ENCODE measurements around the gene IER2. TPM values are rescaled to one million over a fixed set of nuclear protein-coding genes. Genes with fewer than 3 reads are reported as not detected.
A peak's percentile ranks its signal among the peaks of the same experiment; 100 is the strongest.

The IER2 gene
- total and polyA plus RNA-seq, 2 of the 4 experiments (the other 2 are of a cell fraction) = 7.7 to 102 TPM

DNA sequence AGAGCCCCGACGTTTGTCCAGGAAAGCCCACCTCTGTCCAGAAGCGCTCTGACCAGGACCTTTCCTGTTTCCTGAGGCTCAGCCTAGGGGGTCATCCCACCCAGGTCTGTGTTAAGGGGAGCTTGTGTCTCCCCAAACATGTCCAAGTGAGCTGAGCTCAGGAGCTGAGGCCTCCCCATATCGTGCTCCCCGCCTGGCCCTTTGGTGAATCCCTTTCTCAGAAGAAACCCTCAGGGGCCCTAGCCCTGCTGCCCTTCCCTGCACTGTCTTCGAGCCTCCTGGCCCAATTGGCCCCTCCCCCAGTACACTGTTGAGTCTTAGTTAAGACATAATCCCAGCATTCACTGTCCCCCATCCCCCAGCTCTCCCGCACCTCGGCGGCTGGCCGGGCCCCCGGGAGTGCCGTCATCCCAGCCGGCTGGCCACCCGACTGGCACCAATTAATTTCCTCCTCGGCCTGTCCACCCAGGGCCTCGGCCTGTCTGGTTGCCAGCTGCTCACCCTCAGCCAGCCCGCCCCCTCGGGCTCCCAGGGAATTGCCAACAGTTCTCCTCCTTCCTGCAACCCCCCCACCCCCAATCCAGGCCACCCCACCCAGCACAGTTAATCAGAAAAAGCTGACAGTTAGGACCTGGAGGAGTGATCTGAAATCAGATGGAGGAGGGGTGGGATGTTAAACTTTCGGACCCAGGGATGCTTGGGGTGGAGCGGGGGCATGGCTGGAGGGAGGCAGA lies 13.6 kb downstream of the IER2 start:
- H2BK5ac ChIP-seq (ENCODE audit: low read depth, low read length, poor library complexity, severe bottlenecking) = peak overlapping the region; percentile 96
- H3K56ac ChIP-seq (ENCODE audit: extremely low read depth, insufficient read depth, low read length) = peak overlapping the region; percentile 96
- dilution Hi-C loops (cut with HindIII; ENCODE audit: low sequenced_read_pairs, unreplicated experiment) (no loop called here), intact Hi-C loops (cut with micrococcal nuclease) (loop anchor here (1.0 to 5.0 kb wide), 2 partner anchors 8 to 44 kb away; no protein-coding TSS in a partner anchor), in situ Hi-C loops (cut with MboI; ENCODE audit: low sequenced_read_pairs) (no loop called here)
- ATAC-seq (ENCODE audit: low read depth) = peak; percentile 53
- peak overlapping the region; percentile 93 for H4K91ac ChIP-seq (ENCODE audit: insufficient read depth, low read depth, low read length)
- peak overlapping the region; percentile 80 for H3K4me2 ChIP-seq (ENCODE audit: low read depth, low read length)
- 0% methylated on average over 7 of the region's 20 CpGs; no CpG with 5 or more reads in 1 of the 2 experiments for WGBS, 2 experiments (ENCODE audit: extremely low coverage in 2 of 2, insufficient read length in 1 of 2)
- peaks cover 3% of the 10 kb centered on the region; the same call in 1 of the 2 replicates for H3K9me1 ChIP-seq (ENCODE audit: insufficient read depth, low read length)
- H3K14ac ChIP-seq (replicated peaks; ENCODE audit: low read depth, low read length) = peak overlapping the region; percentile 97
- peaks cover 28% of the 10 kb centered on the region for H3K4me1 ChIP-seq (ENCODE audit: control insufficient read depth, insufficient read depth, low read length)
- peak overlapping the region; percentile 99 for H2AK9ac ChIP-seq (replicated peaks; ENCODE audit: low read depth, low read length, poor library complexity)
- H2AFZ ChIP-seq (replicated peaks; ENCODE audit: low read length, poor library complexity) = peak overlapping the region; percentile 89
- H3K4me3 ChIP-seq (ENCODE audit: insufficient read depth, low read depth, low read length) = no peak overlapping the region
- H3K9me3 ChIP-seq (ENCODE audit: control insufficient read depth, insufficient read depth, low read length) = no peaks in the 10 kb centered on the region
- peak overlapping the region; percentile 99; the same call in 2 of the 3 replicates for H2BK15ac ChIP-seq (ENCODE audit: low read depth, low read length)
- DNase-seq = peak; percentile 83
- peak overlapping the region; percentile 71 for H3K9ac ChIP-seq (ENCODE audit: low read depth, low read length)
- H2BK120ac ChIP-seq (ENCODE audit: low read depth, low read length) = peak overlapping the region; percentile 99
- H4K20me1 ChIP-seq (ENCODE audit: insufficient read depth, low read length) = no peaks in the 10 kb centered on the region
- peak overlapping the region; percentile 87 for H3K18ac ChIP-seq (ENCODE audit: low read depth, low read length)
- H2BK20ac ChIP-seq (ENCODE audit: low read depth, low read length) = peak overlapping the region; percentile 97
- H3K4ac ChIP-seq (ENCODE audit: low read depth, low read length) = peak overlapping the region; percentile 99
- H4K8ac ChIP-seq (ENCODE audit: low read depth in 2 of 2, low read length in 2 of 2) = peak overlapping the region; percentile 93 to 96
- no TSS peak for BruUV-seq (replicated peaks)
- H4K5ac ChIP-seq (ENCODE audit: low read depth, low read length) = peak overlapping the region; percentile 94
- CTCF ChIA-PET = interaction anchor here (0.9 kb wide), 1 partner anchor 99 kb away, joined by 3 read pairs; no protein-coding TSS in a partner anchor
- peaks cover 0 to 41% of the 10 kb centered on the region in 2 experiments; a peak in 2 of 4 replicates for H3K79me1 ChIP-seq (ENCODE audit: low read depth in 1 of 2, low read length in 2 of 2)
- POLR2A ChIA-PET (ENCODE audit: unreplicated experiment) = interaction anchor here (0.6 to 1.4 kb wide), 3 partner anchors 10 to 11 kb away, joined by 3 to 4 read pairs (median 4); no protein-coding TSS in a partner anchor
- no peaks in the 10 kb centered on the region for H3K27me3 ChIP-seq (ENCODE audit: control insufficient read depth, insufficient read depth, low read length)
- H2AK5ac ChIP-seq (ENCODE audit: low read depth, low read length) = peak overlapping the region; percentile 98
- H3K23ac ChIP-seq (ENCODE audit: low read depth, low read length) = peak overlapping the region; percentile 94
- peak overlapping the region; percentile 98 for H3K27ac ChIP-seq (ENCODE audit: insufficient read depth, low read length)
- H3K36me3 ChIP-seq (ENCODE audit: control insufficient read depth, insufficient read depth, low read length) = no peaks in the 10 kb centered on the region
- TF ChIP-seq BHLHE40 (IDR thresholded peaks at IDR 0.05; ENCODE audit: low read depth, low read length) (peak; percentile 48; the same call in 1 of the 2 replicates), RAD21 (IDR thresholded peaks at IDR 0.05; ENCODE audit: low read length) (peak; percentile 33; the same call in 1 of the 2 replicates), RCOR1 (IDR thresholded peaks at IDR 0.05; ENCODE audit: insufficient replicate concordance, low read length) (peak; percentile 72), SMC3 (IDR thresholded peaks at IDR 0.05; ENCODE audit: low read depth, low read length) (no peak), POLR2A (IDR thresholded peaks at IDR 0.05; ENCODE audit: low read depth, low read length) (no peak), CEBPB (IDR thresholded peaks at IDR 0.05; ENCODE audit: low read depth, low read length) (peak; percentile 20; the same call in 1 of the 2 replicates), MAFK (IDR thresholded peaks at IDR 0.05; ENCODE audit: low read depth, low read length) (no peak), CHD1 (IDR thresholded peaks at IDR 0.05; ENCODE audit: low read depth, low read length) (no peak), NFE2L2 (IDR thresholded peaks at IDR 0.05; ENCODE audit: low read depth, low read length) (no peak), MXI1 (IDR thresholded peaks at IDR 0.05; ENCODE audit: borderline replicate concordance, low read depth, low read length) (no peak)
- TF ChIP-seq, protein P1, sequence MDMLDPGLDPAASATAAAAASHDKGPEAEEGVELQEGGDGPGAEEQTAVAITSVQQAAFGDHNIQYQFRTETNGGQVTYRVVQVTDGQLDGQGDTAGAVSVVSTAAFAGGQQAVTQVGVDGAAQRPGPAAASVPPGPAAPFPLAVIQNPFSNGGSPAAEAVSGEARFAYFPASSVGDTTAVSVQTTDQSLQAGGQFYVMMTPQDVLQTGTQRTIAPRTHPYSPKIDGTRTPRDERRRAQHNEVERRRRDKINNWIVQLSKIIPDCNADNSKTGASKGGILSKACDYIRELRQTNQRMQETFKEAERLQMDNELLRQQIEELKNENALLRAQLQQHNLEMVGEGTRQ (IDR thresholded peaks at IDR 0.05; ENCODE audit: low read depth, low read length) = no peak
- TF ChIP-seq, protein P2, sequence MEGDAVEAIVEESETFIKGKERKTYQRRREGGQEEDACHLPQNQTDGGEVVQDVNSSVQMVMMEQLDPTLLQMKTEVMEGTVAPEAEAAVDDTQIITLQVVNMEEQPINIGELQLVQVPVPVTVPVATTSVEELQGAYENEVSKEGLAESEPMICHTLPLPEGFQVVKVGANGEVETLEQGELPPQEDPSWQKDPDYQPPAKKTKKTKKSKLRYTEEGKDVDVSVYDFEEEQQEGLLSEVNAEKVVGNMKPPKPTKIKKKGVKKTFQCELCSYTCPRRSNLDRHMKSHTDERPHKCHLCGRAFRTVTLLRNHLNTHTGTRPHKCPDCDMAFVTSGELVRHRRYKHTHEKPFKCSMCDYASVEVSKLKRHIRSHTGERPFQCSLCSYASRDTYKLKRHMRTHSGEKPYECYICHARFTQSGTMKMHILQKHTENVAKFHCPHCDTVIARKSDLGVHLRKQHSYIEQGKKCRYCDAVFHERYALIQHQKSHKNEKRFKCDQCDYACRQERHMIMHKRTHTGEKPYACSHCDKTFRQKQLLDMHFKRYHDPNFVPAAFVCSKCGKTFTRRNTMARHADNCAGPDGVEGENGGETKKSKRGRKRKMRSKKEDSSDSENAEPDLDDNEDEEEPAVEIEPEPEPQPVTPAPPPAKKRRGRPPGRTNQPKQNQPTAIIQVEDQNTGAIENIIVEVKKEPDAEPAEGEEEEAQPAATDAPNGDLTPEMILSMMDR (conservative IDR thresholded peaks at IDR 0.05; ENCODE audit: low read depth, low read length) = no peak
- TF ChIP-seq, protein P3, sequence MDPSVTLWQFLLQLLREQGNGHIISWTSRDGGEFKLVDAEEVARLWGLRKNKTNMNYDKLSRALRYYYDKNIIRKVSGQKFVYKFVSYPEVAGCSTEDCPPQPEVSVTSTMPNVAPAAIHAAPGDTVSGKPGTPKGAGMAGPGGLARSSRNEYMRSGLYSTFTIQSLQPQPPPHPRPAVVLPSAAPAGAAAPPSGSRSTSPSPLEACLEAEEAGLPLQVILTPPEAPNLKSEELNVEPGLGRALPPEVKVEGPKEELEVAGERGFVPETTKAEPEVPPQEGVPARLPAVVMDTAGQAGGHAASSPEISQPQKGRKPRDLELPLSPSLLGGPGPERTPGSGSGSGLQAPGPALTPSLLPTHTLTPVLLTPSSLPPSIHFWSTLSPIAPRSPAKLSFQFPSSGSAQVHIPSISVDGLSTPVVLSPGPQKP (IDR thresholded peaks at IDR 0.05; ENCODE audit: borderline replicate concordance, low read depth, low read length) = no peak

Data from IMR-90 (cell line).